ENCODE data around the gene GALNT2. TPM values are rescaled to one million over a fixed set of nuclear protein-coding genes. Genes with fewer than 3 reads are reported as not detected.

Gene GALNT2
- total RNA-seq, 1 experiment from 2014 or later = 152 TPM

DNA sequence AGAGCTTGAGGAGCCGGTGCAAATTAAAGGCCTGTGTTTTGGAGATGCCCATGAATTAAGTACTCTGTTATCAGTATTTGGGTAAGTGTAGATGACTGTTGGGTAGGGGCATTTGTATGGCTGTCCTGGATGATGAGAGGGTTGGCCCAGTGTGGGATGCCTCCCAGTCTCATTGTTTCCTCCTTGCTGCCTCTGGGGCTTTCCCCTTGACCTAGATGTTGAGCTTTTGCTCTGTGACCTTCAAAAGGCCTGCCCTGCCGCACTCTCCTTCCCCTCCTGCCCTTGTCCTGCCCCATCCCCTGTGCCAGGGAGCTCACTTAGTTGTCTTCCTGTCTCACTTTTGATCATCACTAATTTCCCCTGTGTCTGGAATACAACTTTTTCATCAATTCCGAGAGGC lies 10.0 kb downstream of the GALNT2 start:
- BruUV-seq (replicated peaks) = no TSS peak
- no peak overlapping the region for H3K27ac ChIP-seq (ENCODE audit: low read length)
- no peaks in the 10 kb centered on the region for H3K9me3 ChIP-seq (ENCODE audit: control insufficient read depth, insufficient read depth, low read depth, low read length)
- CTCF ChIA-PET = no interaction called here
- POLR2A ChIA-PET = no interaction called here
- no peaks in the 10 kb centered on the region for H3K36me3 ChIP-seq (ENCODE audit: control insufficient read depth, insufficient read depth, low read length)
- H3K4me3 ChIP-seq (ENCODE audit: low read depth in 2 of 2, low read length in 2 of 2) = no peak overlapping the region
- H3K27me3 ChIP-seq (ENCODE audit: control insufficient read depth, insufficient read depth, low read length) = no peaks in the 10 kb centered on the region
- TF ChIP-seq, protein P1, sequence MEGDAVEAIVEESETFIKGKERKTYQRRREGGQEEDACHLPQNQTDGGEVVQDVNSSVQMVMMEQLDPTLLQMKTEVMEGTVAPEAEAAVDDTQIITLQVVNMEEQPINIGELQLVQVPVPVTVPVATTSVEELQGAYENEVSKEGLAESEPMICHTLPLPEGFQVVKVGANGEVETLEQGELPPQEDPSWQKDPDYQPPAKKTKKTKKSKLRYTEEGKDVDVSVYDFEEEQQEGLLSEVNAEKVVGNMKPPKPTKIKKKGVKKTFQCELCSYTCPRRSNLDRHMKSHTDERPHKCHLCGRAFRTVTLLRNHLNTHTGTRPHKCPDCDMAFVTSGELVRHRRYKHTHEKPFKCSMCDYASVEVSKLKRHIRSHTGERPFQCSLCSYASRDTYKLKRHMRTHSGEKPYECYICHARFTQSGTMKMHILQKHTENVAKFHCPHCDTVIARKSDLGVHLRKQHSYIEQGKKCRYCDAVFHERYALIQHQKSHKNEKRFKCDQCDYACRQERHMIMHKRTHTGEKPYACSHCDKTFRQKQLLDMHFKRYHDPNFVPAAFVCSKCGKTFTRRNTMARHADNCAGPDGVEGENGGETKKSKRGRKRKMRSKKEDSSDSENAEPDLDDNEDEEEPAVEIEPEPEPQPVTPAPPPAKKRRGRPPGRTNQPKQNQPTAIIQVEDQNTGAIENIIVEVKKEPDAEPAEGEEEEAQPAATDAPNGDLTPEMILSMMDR (IDR thresholded peaks at IDR 0.05) = no peak
- TF ChIP-seq, protein P2, sequence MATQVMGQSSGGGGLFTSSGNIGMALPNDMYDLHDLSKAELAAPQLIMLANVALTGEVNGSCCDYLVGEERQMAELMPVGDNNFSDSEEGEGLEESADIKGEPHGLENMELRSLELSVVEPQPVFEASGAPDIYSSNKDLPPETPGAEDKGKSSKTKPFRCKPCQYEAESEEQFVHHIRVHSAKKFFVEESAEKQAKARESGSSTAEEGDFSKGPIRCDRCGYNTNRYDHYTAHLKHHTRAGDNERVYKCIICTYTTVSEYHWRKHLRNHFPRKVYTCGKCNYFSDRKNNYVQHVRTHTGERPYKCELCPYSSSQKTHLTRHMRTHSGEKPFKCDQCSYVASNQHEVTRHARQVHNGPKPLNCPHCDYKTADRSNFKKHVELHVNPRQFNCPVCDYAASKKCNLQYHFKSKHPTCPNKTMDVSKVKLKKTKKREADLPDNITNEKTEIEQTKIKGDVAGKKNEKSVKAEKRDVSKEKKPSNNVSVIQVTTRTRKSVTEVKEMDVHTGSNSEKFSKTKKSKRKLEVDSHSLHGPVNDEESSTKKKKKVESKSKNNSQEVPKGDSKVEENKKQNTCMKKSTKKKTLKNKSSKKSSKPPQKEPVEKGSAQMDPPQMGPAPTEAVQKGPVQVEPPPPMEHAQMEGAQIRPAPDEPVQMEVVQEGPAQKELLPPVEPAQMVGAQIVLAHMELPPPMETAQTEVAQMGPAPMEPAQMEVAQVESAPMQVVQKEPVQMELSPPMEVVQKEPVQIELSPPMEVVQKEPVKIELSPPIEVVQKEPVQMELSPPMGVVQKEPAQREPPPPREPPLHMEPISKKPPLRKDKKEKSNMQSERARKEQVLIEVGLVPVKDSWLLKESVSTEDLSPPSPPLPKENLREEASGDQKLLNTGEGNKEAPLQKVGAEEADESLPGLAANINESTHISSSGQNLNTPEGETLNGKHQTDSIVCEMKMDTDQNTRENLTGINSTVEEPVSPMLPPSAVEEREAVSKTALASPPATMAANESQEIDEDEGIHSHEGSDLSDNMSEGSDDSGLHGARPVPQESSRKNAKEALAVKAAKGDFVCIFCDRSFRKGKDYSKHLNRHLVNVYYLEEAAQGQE (IDR thresholded peaks at IDR 0.05; ENCODE audit: insufficient read depth in 1 of 2, low read depth in 2 of 2, low read length in 1 of 2) = no peak
- TF ChIP-seq TCF7L2 (IDR thresholded peaks at IDR 0.05; ENCODE audit: low read depth, low read length) = no peak
- TF ChIP-seq SIN3A (IDR thresholded peaks at IDR 0.05; ENCODE audit: borderline replicate concordance, insufficient read depth, low read depth, low read length) = no peak
- no peak for TF ChIP-seq POLR2AphosphoS5 (IDR thresholded peaks at IDR 0.05; ENCODE audit: low read depth, low read length)
- ATAC-seq (no peak), DNase-seq (ENCODE audit: low read depth, low spot score) (no peak)
- peaks cover 26% of the 10 kb centered on the region for H3K4me1 ChIP-seq (ENCODE audit: control insufficient read depth, insufficient read depth, low read length)
- in situ Hi-C loops (cut with HindIII; ENCODE audit: low pct_unique_long_range_greater_than_20kb, low sequenced_read_pairs) (no loop called here), intact Hi-C loops (cut with micrococcal nuclease; ENCODE audit: unreplicated experiment) (no loop called here)

DNA sequence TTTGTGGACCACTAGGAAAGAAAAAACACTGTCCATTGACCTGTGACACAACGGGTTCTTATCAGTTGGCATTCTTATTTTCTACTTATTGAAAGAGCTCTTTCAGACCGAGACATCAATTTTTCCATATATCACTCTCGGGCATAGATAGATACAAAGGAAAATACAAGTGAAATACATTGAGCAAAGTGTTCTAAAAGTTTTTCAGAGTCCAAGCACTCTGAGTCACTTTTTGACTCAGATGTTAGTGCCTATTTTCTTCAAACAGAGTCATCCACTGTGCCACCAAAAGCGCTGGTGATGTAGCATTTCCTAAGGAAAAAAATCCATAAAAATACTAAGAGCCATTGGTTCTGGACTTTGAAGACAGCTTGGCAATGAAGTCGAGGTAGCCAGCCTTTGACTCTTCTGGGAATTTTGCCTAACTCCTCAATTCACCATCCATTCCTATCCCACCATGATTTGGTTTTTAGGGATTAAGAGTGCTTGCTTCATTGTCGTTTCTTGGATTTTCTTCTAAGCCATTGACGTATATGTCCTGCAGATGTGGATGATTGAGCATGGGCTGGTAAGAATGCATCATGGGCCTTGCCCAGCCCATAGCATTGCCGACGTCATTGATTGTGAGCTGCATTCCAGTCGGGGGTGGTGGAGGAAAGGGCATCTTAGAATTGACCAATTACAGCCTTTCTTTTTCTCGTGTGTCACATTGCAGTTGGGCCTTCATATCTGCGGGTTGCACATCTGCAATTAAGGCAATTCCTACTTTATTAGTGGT lies 10.6 kb downstream of the GALNT2 start:
- POLR2A ChIA-PET = no interaction called here
- Histone ChIP-seq H3K36me3 (ENCODE audit: control insufficient read depth, insufficient read depth, low read length) (no peaks in the 10 kb centered on the region), H3K27me3 (ENCODE audit: control insufficient read depth, insufficient read depth, low read length) (no peaks in the 10 kb centered on the region), H3K27ac (ENCODE audit: low read length) (no peak overlapping the region), H3K4me1 (ENCODE audit: control insufficient read depth, insufficient read depth, low read length) (peaks cover 22% of the 10 kb centered on the region), H3K4me3 (ENCODE audit: low read depth in 2 of 2, low read length in 2 of 2) (no peak overlapping the region), H3K9me3 (ENCODE audit: control insufficient read depth, insufficient read depth, low read depth, low read length) (no peaks in the 10 kb centered on the region)
- in situ Hi-C loops (cut with HindIII; ENCODE audit: low pct_unique_long_range_greater_than_20kb, low sequenced_read_pairs) = no loop called here
- no peak for DNase-seq (ENCODE audit: low read depth, low spot score)
- intact Hi-C loops (cut with micrococcal nuclease; ENCODE audit: unreplicated experiment) = no loop called here
- TF ChIP-seq, protein P1 (IDR thresholded peaks at IDR 0.05) = no peak
- TF ChIP-seq POLR2AphosphoS5 (IDR thresholded peaks at IDR 0.05; ENCODE audit: low read depth, low read length) (no peak), SIN3A (IDR thresholded peaks at IDR 0.05; ENCODE audit: borderline replicate concordance, insufficient read depth, low read depth, low read length) (no peak), TCF7L2 (IDR thresholded peaks at IDR 0.05; ENCODE audit: low read depth, low read length) (no peak)
- TF ChIP-seq, protein P2 (IDR thresholded peaks at IDR 0.05; ENCODE audit: insufficient read depth in 1 of 2, low read depth in 2 of 2, low read length in 1 of 2) = no peak
- CTCF ChIA-PET = no interaction called here
- BruUV-seq (replicated peaks) = no TSS peak
- ATAC-seq = no peak
